NK-92 treated with Interleukin-12 subunit alpha and Interleukin-12 subunit beta, amount 100 ng/mL, for 24 hours (cell line): Measurements from ENCODE around the gene COPS9.

Source experiments
- DNase-seq: peaks from one replicate; lab custom pipeline; 2025; lab: John Stamatoyannopoulos, UW

The COPS9 gene

DNA sequence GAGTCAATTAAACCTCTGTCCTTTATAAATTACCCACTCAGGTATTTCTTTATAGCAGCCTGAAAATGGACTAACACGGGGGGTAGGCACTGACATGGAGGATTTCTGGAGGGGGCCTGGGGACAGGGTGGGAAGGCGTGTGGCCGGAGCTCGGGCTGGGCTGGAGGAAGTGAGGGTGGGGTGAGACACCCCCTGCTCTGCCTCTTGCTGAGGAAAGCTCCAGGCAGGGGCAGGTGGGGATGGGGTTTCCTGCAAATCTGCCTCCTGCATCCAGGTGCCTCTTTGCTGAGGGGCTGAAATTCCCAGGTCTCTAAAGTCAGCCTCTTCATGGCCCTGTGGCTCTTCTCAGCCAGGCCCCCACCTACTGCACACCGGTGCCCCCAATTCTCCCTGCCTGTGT is 30.1 kb upstream of the COPS9 start:
- no peak for DNase-seq

DNA sequence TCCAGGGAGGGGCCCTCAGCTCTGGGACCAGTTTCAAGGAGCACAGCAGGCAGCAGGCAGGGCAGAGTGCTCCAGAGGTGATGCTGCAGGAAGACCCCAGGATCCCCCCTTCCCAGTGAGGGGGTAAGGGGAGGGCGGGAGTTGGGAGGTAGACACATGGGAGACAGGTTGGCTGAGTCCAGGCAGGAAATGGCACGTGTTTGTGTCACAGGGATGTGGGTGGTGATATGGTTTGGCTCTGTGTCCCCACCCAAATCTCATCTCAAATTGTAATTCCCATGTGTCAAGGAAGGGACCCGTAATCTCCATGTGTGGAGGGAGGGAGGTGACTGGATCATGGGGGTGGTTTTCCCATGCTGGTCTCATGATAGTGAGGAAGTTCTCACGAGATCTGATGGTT is 29.6 kb upstream of the COPS9 start:
- DNase-seq, result no peak

DNA sequence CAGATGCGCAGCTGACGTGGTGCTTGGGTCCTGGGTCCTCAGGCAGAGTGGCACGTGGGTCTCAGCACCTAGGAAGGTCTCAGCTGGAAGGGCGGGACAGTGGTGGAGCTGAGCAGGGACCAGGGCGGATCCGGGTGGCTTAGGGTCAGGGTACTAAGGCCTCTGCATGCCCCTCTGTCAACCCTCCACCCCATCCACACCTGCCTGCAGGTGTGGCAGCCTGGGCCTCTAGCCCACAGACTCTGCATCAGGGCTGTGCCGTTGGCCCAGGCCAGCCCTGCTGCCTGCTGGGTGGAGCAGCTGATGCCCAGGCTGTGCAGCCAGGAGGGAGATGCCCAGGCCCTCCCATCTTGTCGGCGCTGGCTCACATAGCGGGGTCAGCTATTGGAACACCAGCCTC is 28.9 kb upstream of the COPS9 start:
- no peak for DNase-seq

DNA sequence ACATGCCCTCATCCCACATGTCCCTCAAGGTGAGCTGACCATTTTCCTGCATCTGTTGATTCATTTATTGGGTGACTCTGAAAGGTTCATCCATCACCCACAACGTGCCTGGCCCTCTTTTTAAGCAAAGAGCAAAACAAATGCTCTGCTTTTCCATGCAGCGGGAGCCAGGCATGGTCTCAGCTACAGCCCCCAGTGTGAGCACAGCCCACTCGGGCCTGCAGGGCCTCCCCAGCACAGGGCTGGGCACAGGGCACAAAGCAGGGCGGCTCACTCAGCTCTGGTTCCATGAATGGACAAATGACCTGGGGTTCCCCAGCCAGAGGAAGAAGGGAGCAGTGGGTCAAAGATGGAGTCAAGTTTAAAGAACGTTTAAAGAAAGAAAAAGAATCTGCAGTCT is 28.5 kb upstream of the COPS9 start:
- no peak for DNase-seq

GRCh38 chr2:240163844-240164574 is 27.9 kb upstream of the COPS9 start:
- no peak for DNase-seq

- no peak for DNase-seq
Measured at GRCh38 chr2:240162939-240163714, 27.0 kb upstream of the COPS9 start.

DNA sequence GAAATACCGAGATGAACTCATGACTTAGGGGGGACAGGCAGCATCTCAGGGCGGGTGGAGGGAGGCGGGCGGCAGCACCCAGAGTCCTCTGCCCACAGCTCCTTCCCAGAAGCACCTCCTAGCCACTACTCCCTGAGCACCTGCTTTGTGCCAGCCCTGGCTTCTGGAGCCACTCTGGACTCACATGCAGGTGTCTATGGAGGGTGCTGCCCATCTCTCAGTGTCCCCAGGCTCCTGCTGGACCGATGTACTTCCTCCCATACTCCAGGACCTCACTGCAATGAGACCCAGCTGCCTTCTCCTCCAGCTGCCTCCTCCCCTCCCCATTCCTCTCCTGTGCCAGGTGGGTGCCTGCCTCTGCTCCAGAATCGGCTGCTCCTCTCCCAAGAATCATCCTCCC is 26.4 kb upstream of the COPS9 start:
- DNase-seq, result no peak

GRCh38 chr2:240162032-240162431 is 25.9 kb upstream of the COPS9 start:
- DNase-seq, result no peak

GRCh38 chr2:240161087-240161750 is 25.1 kb upstream of the COPS9 start:
- DNase-seq, result no peak

DNA sequence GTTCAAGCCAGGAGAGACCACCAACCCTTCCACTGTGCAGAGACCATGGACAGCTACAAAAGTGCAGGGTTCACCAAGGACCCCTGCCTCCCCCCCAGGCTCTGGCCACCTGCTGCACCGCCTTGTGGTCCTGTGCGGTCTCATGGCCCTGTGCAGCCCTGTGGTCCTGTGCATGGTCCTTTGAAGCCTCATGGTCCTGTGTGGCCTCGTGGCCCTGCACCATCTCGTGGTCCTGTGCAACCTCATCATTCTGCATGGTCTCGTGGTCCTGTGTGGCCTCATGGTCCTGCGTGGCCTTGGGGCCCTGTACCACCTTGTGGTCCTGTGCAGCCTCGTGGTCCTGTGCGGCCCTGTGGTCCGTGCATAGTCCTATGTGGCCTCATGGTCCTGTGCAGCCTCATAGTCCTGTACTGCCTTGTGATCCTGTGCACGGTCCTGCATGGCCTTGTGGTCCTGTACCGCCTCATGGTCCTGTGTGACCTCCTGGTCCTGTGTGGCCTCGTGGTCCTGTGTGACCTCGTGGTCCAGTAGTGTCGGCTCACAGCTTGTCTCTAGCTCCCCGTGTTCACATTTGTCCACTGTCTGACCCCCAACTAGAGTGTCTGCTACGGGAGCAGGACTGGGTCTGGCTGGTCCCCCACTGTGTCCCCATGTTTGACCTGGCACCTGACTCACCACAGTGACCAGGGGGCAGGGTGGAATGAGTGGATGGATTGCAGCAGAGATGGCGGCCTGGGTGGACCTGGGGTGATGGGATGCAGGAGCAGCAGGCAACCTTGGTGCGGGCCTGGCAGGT is 24.4 kb upstream of the COPS9 start:
- no peak for DNase-seq

- no peak for DNase-seq
Measured at GRCh38 chr2:240159251-240159839, 23.2 kb upstream of the COPS9 start.

DNA sequence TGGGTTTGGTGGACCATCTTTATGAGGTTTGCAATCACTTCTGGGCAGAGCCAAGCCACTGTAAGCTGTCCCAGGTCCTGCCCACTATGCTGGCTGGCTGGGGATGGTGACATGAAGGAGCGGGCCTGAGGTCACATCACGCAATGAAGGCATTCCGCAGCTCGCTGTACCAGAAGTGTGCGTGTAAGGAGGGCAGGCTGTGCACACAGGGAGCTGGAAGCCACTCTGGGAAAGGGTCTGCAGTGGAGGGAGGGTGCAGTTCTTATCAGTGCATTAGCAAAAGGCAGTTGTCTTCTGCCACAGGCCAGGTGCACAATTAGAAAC is 21.0 kb upstream of the COPS9 start:
- DNase-seq, result no peak

DNA sequence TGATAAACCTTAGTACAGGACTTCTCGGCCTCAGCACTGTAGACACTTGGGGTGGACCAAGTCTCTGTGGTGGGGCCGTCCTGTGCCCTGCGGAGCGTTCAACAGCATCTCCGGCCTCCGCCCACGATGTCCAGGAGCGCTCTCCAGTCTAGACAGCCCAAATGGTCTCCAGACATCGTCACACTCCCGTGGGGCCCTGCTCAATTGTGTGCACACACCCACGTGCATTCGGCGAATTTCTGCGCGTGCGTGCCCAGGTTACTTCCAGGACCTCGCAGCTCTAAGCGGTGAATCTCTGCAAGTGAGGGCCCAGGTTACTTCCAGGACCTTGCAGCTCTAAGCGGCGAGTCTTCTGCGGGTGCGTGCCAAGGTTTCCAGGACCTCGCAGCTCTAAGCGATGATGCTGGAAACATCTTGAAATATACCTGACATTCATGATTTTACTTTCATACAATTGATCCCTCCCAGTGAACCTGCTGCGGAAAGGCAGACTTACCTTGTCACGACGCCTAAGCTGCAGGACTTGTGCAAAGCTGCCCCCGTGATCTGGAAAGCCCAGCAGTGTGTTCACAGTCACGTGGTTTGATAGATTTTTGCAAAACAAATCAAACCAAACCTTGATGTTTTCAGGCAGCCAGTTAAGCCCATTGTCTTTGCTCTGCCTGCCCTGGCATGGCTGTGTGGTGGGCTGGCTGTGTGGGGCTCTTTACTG is 20.5 kb upstream of the COPS9 start:
- no peak for DNase-seq

DNA sequence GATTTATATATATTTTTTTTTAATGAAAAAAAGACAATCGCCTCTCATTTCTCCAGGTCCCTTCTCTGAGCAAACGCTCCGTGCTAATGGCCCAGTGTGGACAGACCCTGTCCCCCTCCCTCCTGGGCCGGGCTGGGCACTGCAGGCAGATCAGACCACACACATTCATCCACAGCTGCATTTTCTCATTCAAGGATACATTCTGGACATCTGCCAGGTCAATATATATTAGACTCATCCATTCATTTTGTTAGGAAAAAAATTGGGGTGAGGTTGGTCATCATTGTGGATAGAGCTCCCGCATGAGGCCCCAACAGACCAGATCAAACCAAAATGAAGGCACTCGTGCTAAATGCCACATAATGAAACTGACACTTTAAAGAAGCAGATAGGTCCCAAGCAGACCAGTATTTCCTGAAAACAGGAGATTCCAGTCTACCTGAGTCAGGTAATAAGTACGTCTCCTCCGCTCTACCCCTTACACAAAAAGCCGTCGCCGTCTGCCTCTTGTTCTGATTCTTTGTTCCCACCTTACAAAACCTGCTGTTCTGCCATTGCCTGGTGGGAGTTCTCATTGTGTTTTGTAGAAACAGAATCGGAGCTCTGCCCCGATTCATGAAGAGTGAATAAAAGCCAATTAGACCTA is 19.8 kb upstream of the COPS9 start:
- DNase-seq, result no peak

- DNase-seq, result no peak
Measured at GRCh38 chr2:240155048-240155744, 19.1 kb upstream of the COPS9 start.

GRCh38 chr2:240154606-240155005 is 18.5 kb upstream of the COPS9 start:
- no peak for DNase-seq

GRCh38 chr2:240153418-240153817 is 17.3 kb upstream of the COPS9 start:
- no peak for DNase-seq

- no peak for DNase-seq
Measured at GRCh38 chr2:240151477-240152031, 15.4 kb upstream of the COPS9 start.

DNA sequence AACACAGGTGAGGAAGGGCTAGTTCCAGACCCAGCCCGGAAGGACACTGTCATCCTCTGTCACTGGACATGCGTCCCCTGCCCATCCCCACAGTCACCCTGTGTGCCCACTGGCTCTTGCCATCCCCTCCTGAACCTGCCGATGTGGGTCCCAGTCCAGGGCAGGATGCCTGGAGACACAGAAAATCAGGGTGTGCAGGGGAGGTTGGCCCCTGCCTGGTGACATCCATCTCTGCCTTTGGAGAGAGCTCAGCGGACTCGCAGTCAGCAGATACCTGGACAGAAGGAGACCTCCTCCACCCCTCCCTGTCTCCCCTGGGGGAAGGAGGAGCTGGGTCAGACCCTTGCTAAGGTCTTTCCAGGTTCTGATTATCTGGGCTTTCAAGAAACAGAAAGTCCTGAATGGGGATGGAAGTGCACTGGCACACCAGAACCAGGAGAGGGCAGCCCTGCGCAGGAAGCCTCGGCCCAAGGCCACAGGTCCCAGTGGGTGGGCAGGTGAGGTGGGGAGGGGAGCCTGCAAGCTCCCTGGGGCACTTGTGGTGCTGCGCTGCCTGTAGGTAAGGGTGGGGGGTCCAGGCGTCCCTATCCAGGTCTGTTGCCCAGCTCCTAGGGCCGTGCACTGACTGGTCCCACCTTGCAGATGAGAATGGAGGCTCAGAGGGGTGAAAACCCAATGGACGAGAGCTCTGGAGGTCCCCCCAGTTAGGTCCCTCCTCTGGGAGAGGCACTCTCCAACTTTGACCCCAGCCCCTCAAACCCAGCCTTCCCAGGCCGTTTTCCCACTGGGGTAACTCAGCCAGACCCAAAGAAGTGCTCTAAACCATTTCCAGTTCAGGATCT is 14.1 kb upstream of the COPS9 start:
- DNase-seq, result no peak
